Neural cell (in vitro differentiated cells): ENCODE data around the gene ADGRD2.

Experiments used
- CTCF ChIP-seq: fragments of 450-650 bp; IDR thresholded peaks from 2 replicates; pipeline ENCODE4 v1.5.1; 2014; ENCODE audit warnings: antibody characterized with exemption, mild to moderate bottlenecking, moderate library complexity; ENCODE audit not compliant: poor library complexity, severe bottlenecking
- EP300 ChIP-seq: fragments of 450-650 bp; conservative IDR thresholded peaks from 2 replicates; pipeline ENCODE4 v1.6.1; 2014; ENCODE audit warnings: antibody characterized with exemption, mild to moderate bottlenecking, moderate library complexity; ENCODE audit not compliant: poor library complexity, severe bottlenecking
- EZH2 ChIP-seq: fragments of 200-600, 300-800 bp; shearing (Covaris generic), sonication (generic); IDR thresholded peaks from 2 replicates; pipeline ENCODE4 v1.6.1; 2014; ENCODE audit warnings: antibody characterized with exemption, low read length, borderline replicate concordance, mild to moderate bottlenecking; ENCODE audit not compliant: insufficient read depth, poor library complexity, severe bottlenecking
- POLR2AphosphoS5 ChIP-seq: IDR thresholded peaks from 2 replicates; pipeline ENCODE4 v1.6.1; 2012
- RAD21 ChIP-seq: fragments of 450-650 bp; conservative IDR thresholded peaks from 2 replicates; pipeline ENCODE4 v1.6.1; 2014; ENCODE audit warnings: antibody characterized with exemption, mild to moderate bottlenecking, moderate library complexity
- TAF1 ChIP-seq: IDR thresholded peaks from 2 replicates; pipeline ENCODE4 v1.6.1; 2012; ENCODE audit warnings: low read depth

DNA sequence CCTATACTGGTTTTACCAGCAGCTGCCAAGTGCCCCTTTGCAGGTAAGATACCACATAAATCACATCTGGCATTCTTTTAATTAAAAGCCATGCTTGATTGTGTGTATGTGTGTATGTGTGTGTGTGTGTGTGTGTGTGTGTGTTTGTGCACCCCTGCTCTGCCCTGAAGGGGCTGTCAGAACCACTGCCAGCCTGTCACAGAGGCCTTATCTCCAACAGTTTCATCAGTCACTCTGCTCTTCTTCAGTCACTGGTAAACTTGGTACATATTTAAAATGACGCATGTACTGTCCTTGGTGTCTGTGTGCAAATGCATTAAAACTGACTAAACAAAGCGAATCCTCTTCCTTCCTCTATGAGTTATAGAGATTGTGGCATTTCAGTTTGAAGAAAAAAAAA lies 75.9 kb downstream of the ADGRD2 start:
- TF ChIP-seq CTCF (no peak), POLR2AphosphoS5 (no peak), EP300 (no peak), TAF1 (no peak), RAD21 (no peak), EZH2 (no peak)
